Heart left ventricle (tissue), 16 donors: ENCODE data around the gene SP3. TPM values are rescaled to one million over a fixed set of nuclear protein-coding genes. Genes with fewer than 3 reads are reported as not detected.

Experiments
- ATAC-seq, 4 donors: fragments of 200-7000 bp; cut with Tn5 transposase; one replicate each; pipeline ENCODE4 v1.9.1; 2020 to 2022; ENCODE audit warnings: moderate library complexity in 4 of 4, mild to moderate bottlenecking in 3 of 4, moderate number of reproducible peaks in 1 of 4
- DNase-seq, 5 donors: peaks; one replicate each; pipeline ENCODE4 v3.0.0-alpha.2; 2020
- H3K27ac ChIP-seq, 12 donors: fragments of 200-600 bp; sonication (generic) in 4 of 12; one replicate each; pipeline versions ENCODE4 v1.5.0 to v1.8.0; 2016 to 2022; ENCODE audit warnings: mild to moderate bottlenecking in 2 of 12
- H3K27me3 ChIP-seq, 9 donors: fragments of 200-600 bp; sonication (generic) in 2 of 9; one replicate each; pipeline versions ENCODE4 v1.5.1 to v1.8.0; 2016 to 2022; ENCODE audit warnings: mild to moderate bottlenecking in 3 of 9
- H3K36me3 ChIP-seq, 9 donors: fragments of 200-600 bp; sonication (generic) in 2 of 9; one replicate each; pipeline versions ENCODE4 v1.5.0 to v1.8.0; 2018 to 2022; ENCODE audit warnings: mild to moderate bottlenecking in 2 of 9
- H3K4me1 ChIP-seq, 12 donors: fragments of 200-600 bp; sonication (generic) in 4 of 12; one replicate each; pipeline versions ENCODE4 v1.5.0 to v1.8.0; 2016 to 2022; ENCODE audit warnings: mild to moderate bottlenecking in 3 of 12
- H3K4me3 ChIP-seq, 12 donors: fragments of 200-600 bp; sonication (generic) in 4 of 12; one replicate each; pipeline versions ENCODE4 v1.5.0 to v1.8.0; 2017 to 2022; ENCODE audit warnings: mild to moderate bottlenecking in 9 of 12, moderate library complexity in 4 of 12
- H3K9me3 ChIP-seq, 12 donors: fragments of 200-600 bp; sonication (generic) in 4 of 12; one replicate each; pipeline versions ENCODE4 v1.5.0 to v1.8.0; 2016 to 2022; ENCODE audit warnings: mild to moderate bottlenecking in 1 of 12
- POLR2A ChIP-seq, 2 donors: fragments of 450-650 bp; IDR thresholded peaks; one replicate each; pipeline ENCODE4 v1.6.1; 2017; ENCODE audit warnings: antibody characterized with exemption in 2 of 2, mild to moderate bottlenecking in 2 of 2, moderate library complexity in 2 of 2
- WGBS, 4 donors: extraction: QIAGEN DNeasy Blood & Tissue Kit in 2 of 4; methylation state at CpG; one replicate each; pipeline versions ENCODE4 v1.1.5 to v1.1.7; 2013 to 2018; 5-methylcytosine and 5-hydroxymethylcytosine counted together
- intact Hi-C, 10 donors: fragments of 100-400 bp; cut with DNase I; formaldehyde crosslinking; loops; one replicate each; pipeline versions ENCODE4 v1.11.1 to v1.14.2; 2022
- polyA plus RNA-seq, 2 donors: library from polyadenylated mRNA; stranded (reverse); fragments of 200-250 nt; gene quantifications; one replicate each; pipeline ENCODE4 v1.2.3, GENCODE V29; 2013
- total RNA-seq, 9 donors: library from RNA; depleted of rRNA in 2 of 9; stranded (reverse); fragments of >200 nt in 2 of 9; fragmentation: NEBNext Ultra II Directional in 3 of 9; extraction: Animal tissue kit (Norgen Biotek cat#: 25700) in 3 of 9; gene quantifications; one replicate each; pipeline versions ENCODE4 v1.1.0 to v1.2.4, GENCODE V29; 2016 to 2023
- TF ChIP-seq, protein P1 (sequence below), 12 donors: fragments of 200-600 bp; sonication (generic) in 4 of 12; IDR thresholded peaks; one replicate each; pipeline versions ENCODE4 v1.5.0 to v1.8.0; 2018 to 2022; ENCODE audit warnings: antibody characterized with exemption in 12 of 12, mild to moderate bottlenecking in 5 of 12
- donor health status: ischemic (EF 13 %, LVEDD 7.1; RV severe dilation, severe dysfunction).
- donor health status: healthy with polysubstance abuse.
- donor health status: DM: no; HTN: yes; CAD: no.
- donor health status: DM: no; HTN: no; CAD: no.
- donor health status: ischemic (EF 25% LVEDD 6.9; RV normal size, moderate dysfunction).
- donor health status: ischemic (EF 25% LVEDD 5.7; RV mildly dilated, moderate dysfunction).
- donor health status: healthy.
- donor health status: DM: yes; HTN: yes; CAD: no.
- donor health status: ischemic (EF 35%, LVEDD 5.7; RV mildly dilated, moderate dysfunction).
- donor health status: nonischemic (EF 11% LVEDD 7.7; RV severe dilation, severe dysfunction).
- donor health status: DM: yes; HTN: yes; CAD: no.
- donor health status: PGD.
- donor health status: ischemic (EF 29% LVEDD 5.4; RV normal size, mild dysfunction).
- donor health status: nonischemic (EF 23%, LVEDD 6.1; RV moderate dilation, normal function).

SP3 gene
- total and polyA plus RNA-seq, 11 donors, result 6.9 to 61.5 (median 40.2) TPM

DNA sequence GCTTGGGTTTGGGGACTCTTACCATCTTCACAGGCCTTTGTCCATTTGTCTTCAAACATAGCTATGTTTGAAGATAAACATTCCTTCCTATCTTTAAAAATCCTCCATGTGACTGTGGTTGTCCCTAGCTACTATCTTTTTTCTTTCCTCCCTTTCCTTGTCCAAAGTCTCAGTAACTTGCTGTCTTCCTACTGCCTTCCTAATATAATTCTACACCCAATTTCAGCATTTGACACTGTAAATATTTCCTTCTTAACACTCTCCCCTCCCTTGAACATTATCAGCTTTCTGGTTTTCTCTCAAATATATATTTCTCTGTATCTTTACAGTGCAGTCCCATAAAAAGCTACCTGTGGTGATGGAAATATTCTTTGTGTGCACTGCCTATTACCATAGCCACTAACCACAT lies 5.3 kb upstream of the SP3 start:
- Histone ChIP-seq H3K27me3 (no peaks in the 10 kb centered on the region), H3K27ac (no peak overlapping the region), H3K9me3 (no peaks in the 10 kb centered on the region), H3K4me1 (peaks cover 0 to 18% (median 9%) of the 10 kb centered on the region in 12 donors), H3K36me3 (no peaks in the 10 kb centered on the region), H3K4me3 (no peak overlapping the region)
- TF ChIP-seq POLR2A (IDR thresholded peaks at IDR 0.05), result no peak
- TF ChIP-seq, protein P1, sequence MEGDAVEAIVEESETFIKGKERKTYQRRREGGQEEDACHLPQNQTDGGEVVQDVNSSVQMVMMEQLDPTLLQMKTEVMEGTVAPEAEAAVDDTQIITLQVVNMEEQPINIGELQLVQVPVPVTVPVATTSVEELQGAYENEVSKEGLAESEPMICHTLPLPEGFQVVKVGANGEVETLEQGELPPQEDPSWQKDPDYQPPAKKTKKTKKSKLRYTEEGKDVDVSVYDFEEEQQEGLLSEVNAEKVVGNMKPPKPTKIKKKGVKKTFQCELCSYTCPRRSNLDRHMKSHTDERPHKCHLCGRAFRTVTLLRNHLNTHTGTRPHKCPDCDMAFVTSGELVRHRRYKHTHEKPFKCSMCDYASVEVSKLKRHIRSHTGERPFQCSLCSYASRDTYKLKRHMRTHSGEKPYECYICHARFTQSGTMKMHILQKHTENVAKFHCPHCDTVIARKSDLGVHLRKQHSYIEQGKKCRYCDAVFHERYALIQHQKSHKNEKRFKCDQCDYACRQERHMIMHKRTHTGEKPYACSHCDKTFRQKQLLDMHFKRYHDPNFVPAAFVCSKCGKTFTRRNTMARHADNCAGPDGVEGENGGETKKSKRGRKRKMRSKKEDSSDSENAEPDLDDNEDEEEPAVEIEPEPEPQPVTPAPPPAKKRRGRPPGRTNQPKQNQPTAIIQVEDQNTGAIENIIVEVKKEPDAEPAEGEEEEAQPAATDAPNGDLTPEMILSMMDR (IDR thresholded peaks at IDR 0.05), result no peak
- intact Hi-C loops, result no loop called here
- no peak for DNase-seq
- ATAC-seq, result no peak

DNA sequence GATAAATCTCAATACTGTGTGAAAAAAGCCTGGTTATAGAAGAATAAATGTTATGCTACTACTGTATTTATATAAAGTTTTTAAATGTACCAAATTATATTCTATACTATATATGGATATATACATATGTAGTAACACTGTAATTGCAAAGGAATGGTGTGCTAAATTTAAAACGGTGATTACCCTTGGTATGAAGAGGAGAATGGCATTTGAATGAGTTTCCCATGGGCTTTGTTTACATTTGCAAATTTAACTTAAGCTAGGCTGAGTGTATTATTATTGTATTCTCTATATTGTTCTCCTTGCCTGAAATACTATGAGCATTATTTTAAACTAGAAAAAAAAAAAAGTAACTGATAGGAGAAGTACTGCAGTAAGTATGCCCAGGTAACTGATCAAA lies 4.7 kb upstream of the SP3 start:
- intact Hi-C loops, result loop anchor here in 3 of 10 donors (5.0 to 10.0 kb wide), 3 partner anchors 67 to 365 kb away; partner anchors contain the start of gene SP9 (in 1 of the 3)

DNA sequence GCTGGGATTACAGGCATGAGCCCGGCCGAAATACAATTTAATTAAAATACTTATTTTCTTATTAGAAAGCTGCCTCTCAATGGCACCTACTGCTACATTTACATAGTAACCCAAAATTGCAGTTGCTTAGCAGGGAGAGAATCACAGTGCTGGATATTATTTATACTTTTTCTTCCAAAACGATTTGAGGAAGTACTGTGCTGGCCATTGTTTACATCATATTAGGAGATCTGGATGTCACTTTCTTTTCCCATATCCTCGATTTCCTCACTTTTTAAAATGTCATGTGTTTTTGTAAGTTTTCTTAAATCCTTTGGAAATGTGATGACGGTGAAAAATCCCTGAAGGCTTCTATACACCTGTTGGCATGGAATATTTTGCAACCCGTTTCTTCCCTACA lies 3.4 kb upstream of the SP3 start:
- intact Hi-C loops, result loop anchor here in 3 of 10 donors (5.0 to 10.0 kb wide), 3 partner anchors 69 to 366 kb away; partner anchors contain the start of gene SP9 (in 1 of the 3)
- WGBS, 4 donors, result 78 to 84% (median 80%) methylated on average over 6 of the region's 6 CpGs
- no peak overlapping the region for H3K27ac ChIP-seq

More for the DNA sequence above, 4.7 kb upstream of the SP3 start:
- 24 to 29% (median 28%) methylated on average over 1 of the region's 1 CpG for WGBS, 4 donors
- no peak for DNase-seq
- no peaks in the 10 kb centered on the region for H3K27me3 ChIP-seq
- H3K4me1 ChIP-seq, result peaks cover 0 to 18% (median 9%) of the 10 kb centered on the region in 12 donors
- ATAC-seq, result no peak
- no peak overlapping the region for H3K27ac ChIP-seq
- TF ChIP-seq POLR2A (IDR thresholded peaks at IDR 0.05), result no peak
- TF ChIP-seq, protein P1 (IDR thresholded peaks at IDR 0.05), result no peak
- no peaks in the 10 kb centered on the region for H3K36me3 ChIP-seq
- H3K9me3 ChIP-seq, result no peaks in the 10 kb centered on the region
- no peak overlapping the region for H3K4me3 ChIP-seq

DNA sequence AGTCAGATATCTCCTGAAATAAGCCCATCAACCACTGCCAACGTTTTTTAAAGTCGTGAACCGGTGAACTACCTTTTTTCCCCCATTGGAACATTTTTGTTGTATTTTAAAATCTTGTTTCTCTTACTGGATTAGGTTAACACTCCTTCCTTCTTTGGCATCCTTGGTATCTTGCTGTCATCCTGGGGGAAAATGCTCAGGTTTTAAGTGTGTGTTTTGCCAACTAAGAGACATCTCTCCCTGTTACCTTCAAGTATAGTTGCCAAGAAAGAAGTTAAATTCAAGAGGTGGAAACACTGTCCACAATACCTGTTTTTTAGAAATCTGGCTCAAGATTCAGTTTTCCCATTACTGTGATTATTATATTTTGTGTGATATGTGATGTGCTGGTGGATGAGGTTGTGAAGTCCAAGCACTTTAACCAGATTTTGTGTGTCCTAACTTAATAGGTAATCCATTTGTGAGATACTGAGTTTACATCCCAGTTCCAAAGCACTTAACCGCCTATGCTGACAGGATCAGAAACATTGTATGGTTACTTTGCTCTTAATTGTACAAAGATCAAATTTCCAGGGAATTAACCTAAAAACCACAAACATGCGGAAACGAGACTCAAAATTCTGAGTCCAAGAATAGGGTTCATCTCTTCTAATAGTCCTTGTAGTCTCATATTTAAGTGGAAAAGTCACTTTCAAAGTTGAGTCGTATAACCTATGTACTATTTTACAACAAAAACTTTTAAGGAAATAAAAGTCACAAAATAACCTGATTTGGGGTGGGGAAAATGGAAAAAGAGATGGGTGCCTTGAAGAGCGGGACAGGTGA lies 1.3 kb upstream of the SP3 start:
- peaks cover 0 to 2% (median 0%) of the 10 kb centered on the region in 12 donors for H3K9me3 ChIP-seq
- H3K4me1 ChIP-seq, result peaks cover 0 to 30% (median 22%) of the 10 kb centered on the region in 12 donors
- DNase-seq (no peak), ATAC-seq (no peak)
- no peak for TF ChIP-seq POLR2A (IDR thresholded peaks at IDR 0.05)
- TF ChIP-seq, protein P1 (IDR thresholded peaks at IDR 0.05), result no peak
- H3K27ac ChIP-seq, result peak overlapping the region; percentile 97 to 100 (median 100)
- no peaks in the 10 kb centered on the region for H3K27me3 ChIP-seq
- 55 to 63% (median 58%) methylated on average over 8 of the region's 8 CpGs for WGBS, 4 donors
- H3K36me3 ChIP-seq, result peaks cover 0 to 4% (median 0%) of the 10 kb centered on the region in 9 donors
- intact Hi-C loops, result loop anchor here in 4 of 10 donors (2.0 to 10.0 kb wide), 4 partner anchors 71 to 368 kb away; partner anchors contain the start of gene SP9 (in 1 of the 4)
- H3K4me3 ChIP-seq, result peak overlapping the region in 11 of 12 donors; percentile 72 to 99 (median 96)

More for the DNA sequence above, 3.4 kb upstream of the SP3 start:
- Histone ChIP-seq H3K36me3 (no peaks in the 10 kb centered on the region), H3K4me1 (peaks cover 0 to 18% (median 9%) of the 10 kb centered on the region in 12 donors), H3K4me3 (no peak overlapping the region), H3K27me3 (no peaks in the 10 kb centered on the region), H3K9me3 (no peaks in the 10 kb centered on the region)
- TF ChIP-seq, protein P1 (IDR thresholded peaks at IDR 0.05), result no peak
- TF ChIP-seq POLR2A (IDR thresholded peaks at IDR 0.05), result no peak
- ATAC-seq (no peak), DNase-seq (no peak)
